ENCODE results near the gene MARCHF2.
"Not testable (repeated sequence)": the region's sequence is repeated elsewhere in the genome, so short reads cannot be mapped to it uniquely, and the experiment has no call there.

MARCHF2 gene

GRCh38 chr19:8438236-8438635 lies 25.1 kb downstream of the MARCHF2 start:
- Histone ChIP-seq H3K27ac (ENCODE audit: low read length) (no peak overlapping the region), H3K4me3 (ENCODE audit: low read length) (no peak overlapping the region), H3K9ac (ENCODE audit: low read length) (no peak overlapping the region), H3K9me2 (replicated peaks; ENCODE audit: insufficient read depth, low read length) (no peaks in the 10 kb centered on the region), H3K79me2 (ENCODE audit: low read length) (no peaks in the 10 kb centered on the region), H3F3A (ENCODE audit: insufficient read depth, low read length) (no peaks in the 10 kb centered on the region), H3K36me3 (replicated peaks; ENCODE audit: insufficient read depth, low read length) (no peaks in the 10 kb centered on the region), H3K4me2 (ENCODE audit: low read depth, low read length) (no peak overlapping the region), H2AFZ (ENCODE audit: low read length) (no peak overlapping the region), H3K9me3 (replicated peaks; ENCODE audit: insufficient read depth, low read length) (no peaks in the 10 kb centered on the region), H4K20me1 (ENCODE audit: insufficient read depth, low read length) (no peaks in the 10 kb centered on the region), H3K4me1 (ENCODE audit: low read length) (no peaks in the 10 kb centered on the region), H3K27me3 (replicated peaks; ENCODE audit: insufficient read depth, low read length) (no peaks in the 10 kb centered on the region)
- TF ChIP-seq EZH2 (optimal IDR thresholded peaks at IDR 0.05; ENCODE audit: low read depth, low read length) (no peak), EZH2phosphoT487 (IDR thresholded peaks at IDR 0.05; ENCODE audit: low read length) (no peak)
- TF ChIP-seq, protein P1, sequence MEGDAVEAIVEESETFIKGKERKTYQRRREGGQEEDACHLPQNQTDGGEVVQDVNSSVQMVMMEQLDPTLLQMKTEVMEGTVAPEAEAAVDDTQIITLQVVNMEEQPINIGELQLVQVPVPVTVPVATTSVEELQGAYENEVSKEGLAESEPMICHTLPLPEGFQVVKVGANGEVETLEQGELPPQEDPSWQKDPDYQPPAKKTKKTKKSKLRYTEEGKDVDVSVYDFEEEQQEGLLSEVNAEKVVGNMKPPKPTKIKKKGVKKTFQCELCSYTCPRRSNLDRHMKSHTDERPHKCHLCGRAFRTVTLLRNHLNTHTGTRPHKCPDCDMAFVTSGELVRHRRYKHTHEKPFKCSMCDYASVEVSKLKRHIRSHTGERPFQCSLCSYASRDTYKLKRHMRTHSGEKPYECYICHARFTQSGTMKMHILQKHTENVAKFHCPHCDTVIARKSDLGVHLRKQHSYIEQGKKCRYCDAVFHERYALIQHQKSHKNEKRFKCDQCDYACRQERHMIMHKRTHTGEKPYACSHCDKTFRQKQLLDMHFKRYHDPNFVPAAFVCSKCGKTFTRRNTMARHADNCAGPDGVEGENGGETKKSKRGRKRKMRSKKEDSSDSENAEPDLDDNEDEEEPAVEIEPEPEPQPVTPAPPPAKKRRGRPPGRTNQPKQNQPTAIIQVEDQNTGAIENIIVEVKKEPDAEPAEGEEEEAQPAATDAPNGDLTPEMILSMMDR (IDR thresholded peaks at IDR 0.05; ENCODE audit: low read length): no peak
- no peak for DNase-seq

DNA sequence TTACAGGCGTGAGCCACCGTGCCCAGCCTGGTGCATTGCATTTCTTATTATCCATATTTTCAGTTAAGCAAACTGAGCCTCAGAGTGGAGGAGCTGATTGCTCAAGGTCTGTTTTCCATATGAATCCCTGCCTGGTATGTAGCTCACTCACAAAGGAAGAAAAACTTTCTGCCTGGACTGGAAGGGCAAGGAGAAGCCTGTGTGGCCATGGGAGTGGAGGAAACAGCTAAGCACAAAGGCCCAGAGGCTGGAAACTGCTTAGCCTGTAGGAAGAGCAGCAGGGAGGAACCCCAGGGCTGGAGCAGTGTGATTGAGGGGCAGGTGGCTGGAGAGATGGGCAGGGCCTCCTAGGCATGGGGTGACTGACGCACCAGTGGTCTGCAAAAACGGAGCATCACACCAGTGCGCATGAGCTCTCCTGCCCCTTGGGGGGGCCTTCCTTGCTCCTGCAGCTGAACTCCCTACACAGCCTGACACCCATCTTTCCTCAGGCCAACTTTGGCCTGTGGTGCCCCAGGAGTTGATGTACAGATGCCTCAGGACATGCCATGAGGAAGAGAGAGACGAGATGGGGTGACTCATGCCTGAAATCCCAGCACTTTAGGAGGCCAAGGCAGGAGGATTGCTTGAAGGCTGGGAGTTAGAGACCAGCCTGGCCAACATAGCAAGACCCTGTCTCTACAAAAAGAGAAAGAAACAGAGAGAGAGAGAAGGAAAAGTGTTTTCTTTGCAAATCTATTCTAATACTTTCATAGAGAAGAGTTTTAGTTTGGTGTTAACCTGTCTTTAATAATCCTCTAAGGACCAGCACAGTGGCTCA lies 28.8 kb downstream of the MARCHF2 start:
- no peaks in the 10 kb centered on the region for H3K9me2 ChIP-seq (replicated peaks; ENCODE audit: insufficient read depth, low read length)
- H2AFZ ChIP-seq (ENCODE audit: low read length): no peak overlapping the region
- peaks cover 15% of the 10 kb centered on the region; the same call in 1 of the 2 replicates for H4K20me1 ChIP-seq (ENCODE audit: insufficient read depth, low read length)
- peaks cover 4% of the 10 kb centered on the region for H3K36me3 ChIP-seq (replicated peaks; ENCODE audit: insufficient read depth, low read length)
- no peak for DNase-seq
- no peak overlapping the region for H3K9ac ChIP-seq (ENCODE audit: low read length)
- H3F3A ChIP-seq (ENCODE audit: insufficient read depth, low read length): peaks cover 9% of the 10 kb centered on the region
- H3K79me2 ChIP-seq (ENCODE audit: low read length): peaks cover 22% of the 10 kb centered on the region
- no peak overlapping the region for H3K4me2 ChIP-seq (ENCODE audit: low read depth, low read length)
- peaks cover 10% of the 10 kb centered on the region for H3K4me1 ChIP-seq (ENCODE audit: low read length)
- no peak overlapping the region for H3K27ac ChIP-seq (ENCODE audit: low read length)
- TF ChIP-seq, protein P1 (IDR thresholded peaks at IDR 0.05; ENCODE audit: low read length): no peak
- no peak for TF ChIP-seq EZH2 (optimal IDR thresholded peaks at IDR 0.05; ENCODE audit: low read depth, low read length)
- no peak for TF ChIP-seq EZH2phosphoT487 (IDR thresholded peaks at IDR 0.05; ENCODE audit: low read length)
- H3K9me3 ChIP-seq (replicated peaks; ENCODE audit: insufficient read depth, low read length): no peaks in the 10 kb centered on the region
- no peak overlapping the region for H3K4me3 ChIP-seq (ENCODE audit: low read length)
- no peaks in the 10 kb centered on the region for H3K27me3 ChIP-seq (replicated peaks; ENCODE audit: insufficient read depth, low read length)

- Histone ChIP-seq H3K4me3 (ENCODE audit: low read length) (peak overlapping the region; percentile 97), H3K36me3 (replicated peaks; ENCODE audit: insufficient read depth, low read length) (peaks cover 17% of the 10 kb centered on the region), H4K20me1 (ENCODE audit: insufficient read depth, low read length) (peaks cover 35% of the 10 kb centered on the region), H2AFZ (ENCODE audit: low read length) (peak overlapping the region; percentile 95), H3K9ac (ENCODE audit: low read length) (peak overlapping the region; percentile 56; the same call in 1 of the 2 replicates), H3K79me2 (ENCODE audit: low read length) (peaks cover 45% of the 10 kb centered on the region), H3K4me1 (ENCODE audit: low read length) (peaks cover 15% of the 10 kb centered on the region), H3K4me2 (ENCODE audit: low read depth, low read length) (peak overlapping the region; percentile 73), H3K27ac (ENCODE audit: low read length) (peak overlapping the region; percentile 42; the same call in 1 of the 2 replicates)
- H3K9me3 ChIP-seq (replicated peaks; ENCODE audit: insufficient read depth, low read length); H3F3A ChIP-seq (ENCODE audit: insufficient read depth, low read length); DNase-seq; H3K9me2 ChIP-seq (replicated peaks; ENCODE audit: insufficient read depth, low read length); H3K27me3 ChIP-seq (replicated peaks; ENCODE audit: insufficient read depth, low read length): not testable (repeated sequence)
Measured at GRCh38 chr19:8444140-8444676, 31.1 kb downstream of the MARCHF2 start.
